HG03025 (cell line): ENCODE measurements around the gene CCDC28B.

Source experiments
- ATAC-seq: cut with Tn5 transposase; IDR thresholded peaks from one replicate; pipeline ENCODE4 v1.9.1; 2021; ENCODE audit warnings: mild to moderate bottlenecking, moderate library complexity; ENCODE audit not compliant: unreplicated experiment, low FRiP score

Gene CCDC28B

GRCh38 chr1:32249831-32250525, 49.6 kb downstream of the CCDC28B start:
- no peak for ATAC-seq

- ATAC-seq = no peak
These were observed 50.7 kb downstream of the CCDC28B start, which contains the start of gene LCK for GRCh38 chr1:32250893-32251716. Gene LCK, plus strand, starts transcription at chr1:32251265. Its CDS starts 23,065 bp downstream, at chr1:32274330.
